ENCODE data around the gene ENTREP1. TPM values are rescaled to one million over a fixed set of nuclear protein-coding genes. Genes with fewer than 3 reads are reported as not detected.

The ENTREP1 gene
- total and polyA plus RNA-seq, 4 donors = 0.07 to 0.33 (median 0.12) TPM

DNA sequence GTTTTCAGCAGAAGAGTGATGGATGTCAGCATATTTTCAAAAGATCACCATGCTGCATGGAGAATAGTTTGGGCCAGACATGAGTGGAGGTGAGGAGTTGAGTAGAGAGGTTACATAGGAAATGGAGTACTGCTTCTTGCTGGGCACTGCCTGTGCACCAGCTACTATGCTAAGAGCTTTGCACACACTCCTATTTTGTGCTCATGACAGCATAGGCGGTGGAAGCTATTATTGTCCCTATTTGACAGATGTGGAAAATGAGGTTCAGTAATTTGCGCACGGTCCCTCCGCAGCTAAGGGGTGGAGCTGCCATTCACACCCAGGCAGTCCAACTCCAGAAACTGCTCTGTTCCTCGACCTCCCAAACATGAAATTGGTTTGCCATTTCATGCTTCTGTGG, 67.8 kb downstream of the ENTREP1 start:
- no peaks in the 10 kb centered on the region for H3K9me3 ChIP-seq (ENCODE audit: control insufficient read depth in 4 of 4, low read length in 3 of 4)
- H3K9ac ChIP-seq (ENCODE audit: low read depth in 1 of 2, low read length in 2 of 2) = no peak overlapping the region
- H3K27me3 ChIP-seq (ENCODE audit: control insufficient read depth in 4 of 4, insufficient read depth in 4 of 4, low read length in 3 of 4) = no peaks in the 10 kb centered on the region
- 92% methylated on average over 5 of the region's 5 CpGs for WGBS
- no peaks in the 10 kb centered on the region for H3K4me1 ChIP-seq (ENCODE audit: control insufficient read depth in 4 of 4, insufficient read depth in 4 of 4, low read length in 3 of 4)
- no peak overlapping the region for H3K27ac ChIP-seq (ENCODE audit: low read depth in 1 of 2, low read length in 2 of 2)
- H3K36me3 ChIP-seq (ENCODE audit: control insufficient read depth in 4 of 4, insufficient read depth in 3 of 4, low read depth in 1 of 4, low read length in 3 of 4) = no peaks in the 10 kb centered on the region
- DNase-seq (ENCODE audit: low spot score) = no peak
- TF ChIP-seq RAD21 (IDR thresholded peaks at IDR 0.05) (no peak), SP1 (IDR thresholded peaks at IDR 0.05) (no peak), EGR1 (IDR thresholded peaks at IDR 0.05; ENCODE audit: low read depth in 2 of 2) (no peak), GABPA (IDR thresholded peaks at IDR 0.05 in 1 of 2, conservative IDR thresholded peaks at IDR 0.05 in 1 of 2) (no peak), NR2F2 (IDR thresholded peaks at IDR 0.05) (no peak), ZBTB33 (IDR thresholded peaks at IDR 0.05) (no peak), RXRA (IDR thresholded peaks at IDR 0.05) (no peak), HNF4G (IDR thresholded peaks at IDR 0.05) (no peak), HNF4A (conservative IDR thresholded peaks at IDR 0.05) (no peak), REST (IDR thresholded peaks at IDR 0.05) (no peak), FOXA2 (IDR thresholded peaks at IDR 0.05) (no peak), JUND (IDR thresholded peaks at IDR 0.05) (no peak)
- TF ChIP-seq, protein P1, sequence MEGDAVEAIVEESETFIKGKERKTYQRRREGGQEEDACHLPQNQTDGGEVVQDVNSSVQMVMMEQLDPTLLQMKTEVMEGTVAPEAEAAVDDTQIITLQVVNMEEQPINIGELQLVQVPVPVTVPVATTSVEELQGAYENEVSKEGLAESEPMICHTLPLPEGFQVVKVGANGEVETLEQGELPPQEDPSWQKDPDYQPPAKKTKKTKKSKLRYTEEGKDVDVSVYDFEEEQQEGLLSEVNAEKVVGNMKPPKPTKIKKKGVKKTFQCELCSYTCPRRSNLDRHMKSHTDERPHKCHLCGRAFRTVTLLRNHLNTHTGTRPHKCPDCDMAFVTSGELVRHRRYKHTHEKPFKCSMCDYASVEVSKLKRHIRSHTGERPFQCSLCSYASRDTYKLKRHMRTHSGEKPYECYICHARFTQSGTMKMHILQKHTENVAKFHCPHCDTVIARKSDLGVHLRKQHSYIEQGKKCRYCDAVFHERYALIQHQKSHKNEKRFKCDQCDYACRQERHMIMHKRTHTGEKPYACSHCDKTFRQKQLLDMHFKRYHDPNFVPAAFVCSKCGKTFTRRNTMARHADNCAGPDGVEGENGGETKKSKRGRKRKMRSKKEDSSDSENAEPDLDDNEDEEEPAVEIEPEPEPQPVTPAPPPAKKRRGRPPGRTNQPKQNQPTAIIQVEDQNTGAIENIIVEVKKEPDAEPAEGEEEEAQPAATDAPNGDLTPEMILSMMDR (IDR thresholded peaks at IDR 0.05; ENCODE audit: low read depth, low read length, missing input control) = no peak
- TF ChIP-seq, protein P2, sequence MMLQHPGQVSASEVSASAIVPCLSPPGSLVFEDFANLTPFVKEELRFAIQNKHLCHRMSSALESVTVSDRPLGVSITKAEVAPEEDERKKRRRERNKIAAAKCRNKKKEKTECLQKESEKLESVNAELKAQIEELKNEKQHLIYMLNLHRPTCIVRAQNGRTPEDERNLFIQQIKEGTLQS (IDR thresholded peaks at IDR 0.05) = no peak
- no peak overlapping the region for H3K4me3 ChIP-seq (ENCODE audit: low read depth in 1 of 3, low read length in 3 of 3)

DNA sequence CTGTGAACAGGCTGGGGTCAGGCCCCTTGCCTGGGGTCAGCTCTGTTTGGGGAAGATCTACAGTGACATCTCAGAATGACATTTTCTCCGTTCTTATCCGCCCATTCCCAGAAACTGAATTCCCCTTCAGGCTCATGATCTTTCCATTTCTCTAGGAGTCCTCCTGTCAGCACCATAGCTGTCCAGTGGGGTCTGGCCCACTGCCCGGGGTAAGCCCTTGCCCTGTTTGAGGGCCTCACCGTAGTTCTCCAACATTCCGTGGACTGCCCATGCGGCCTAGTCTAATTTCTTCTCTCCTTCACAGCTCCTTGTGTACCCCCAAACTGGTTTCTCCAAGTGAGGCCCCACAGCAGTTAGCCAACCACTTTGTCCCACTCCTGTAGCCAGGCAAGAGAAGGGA, 68.4 kb downstream of the ENTREP1 start:
- Histone ChIP-seq H3K36me3 (ENCODE audit: control insufficient read depth in 4 of 4, insufficient read depth in 3 of 4, low read depth in 1 of 4, low read length in 3 of 4) (no peaks in the 10 kb centered on the region), H3K27ac (ENCODE audit: low read depth in 1 of 2, low read length in 2 of 2) (no peak overlapping the region), H3K9ac (ENCODE audit: low read depth in 1 of 2, low read length in 2 of 2) (no peak overlapping the region), H3K4me3 (ENCODE audit: low read depth in 1 of 3, low read length in 3 of 3) (no peak overlapping the region), H3K4me1 (ENCODE audit: control insufficient read depth in 4 of 4, insufficient read depth in 4 of 4, low read length in 3 of 4) (no peaks in the 10 kb centered on the region), H3K9me3 (ENCODE audit: control insufficient read depth in 4 of 4, low read length in 3 of 4) (no peaks in the 10 kb centered on the region), H3K27me3 (ENCODE audit: control insufficient read depth in 4 of 4, insufficient read depth in 4 of 4, low read length in 3 of 4) (no peaks in the 10 kb centered on the region)
- 97% methylated on average over 6 of the region's 6 CpGs for WGBS
- DNase-seq (ENCODE audit: low spot score) = no peak
- TF ChIP-seq, protein P3, sequence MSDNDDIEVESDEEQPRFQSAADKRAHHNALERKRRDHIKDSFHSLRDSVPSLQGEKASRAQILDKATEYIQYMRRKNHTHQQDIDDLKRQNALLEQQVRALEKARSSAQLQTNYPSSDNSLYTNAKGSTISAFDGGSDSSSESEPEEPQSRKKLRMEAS (IDR thresholded peaks at IDR 0.05) = no peak
- TF ChIP-seq GABPA (IDR thresholded peaks at IDR 0.05 in 1 of 2, conservative IDR thresholded peaks at IDR 0.05 in 1 of 2) (no peak), SP1 (IDR thresholded peaks at IDR 0.05) (no peak), FOXA2 (IDR thresholded peaks at IDR 0.05) (no peak), RXRA (IDR thresholded peaks at IDR 0.05) (no peak), TAF1 (conservative IDR thresholded peaks at IDR 0.05) (no peak), EGR1 (IDR thresholded peaks at IDR 0.05; ENCODE audit: low read depth in 2 of 2) (no peak), HNF4G (IDR thresholded peaks at IDR 0.05) (no peak), JUND (IDR thresholded peaks at IDR 0.05) (no peak), HNF4A (conservative IDR thresholded peaks at IDR 0.05) (no peak), REST (IDR thresholded peaks at IDR 0.05) (no peak), FOXA1 (IDR thresholded peaks at IDR 0.05) (no peak)
- TF ChIP-seq, protein P1 (IDR thresholded peaks at IDR 0.05; ENCODE audit: low read depth, low read length, missing input control) = no peak
- TF ChIP-seq, protein P2 (IDR thresholded peaks at IDR 0.05) = no peak
